HCT116 (cell line): ENCODE results near the gene VANGL1.

Source experiments
- ELF1 ChIP-seq: IDR thresholded peaks from 2 replicates; pipeline ENCODE4 v1.6.1; 2012; ENCODE audit warnings: low read depth, borderline replicate concordance
- POLR2A ChIP-seq: IDR thresholded peaks from 2 replicates; pipeline ENCODE4 v1.7.0; 2011; ENCODE audit warnings: borderline replicate concordance; ENCODE audit not compliant: insufficient read depth, insufficient read length; ENCODE audit errors: extremely low read depth
- POLR2AphosphoS5 ChIP-seq: IDR thresholded peaks from 2 replicates; pipeline ENCODE4 v1.6.1; 2011; ENCODE audit warnings: mild to moderate bottlenecking, low read depth, low read length, moderate library complexity
- YY1 ChIP-seq: IDR thresholded peaks from 2 replicates; pipeline ENCODE4 v1.6.1; 2011; ENCODE audit warnings: low read length, low read depth, moderate library complexity, mild to moderate bottlenecking; ENCODE audit not compliant: insufficient replicate concordance; ENCODE audit errors: extremely low read depth
- TF ChIP-seq, protein P1 (sequence below), 3 experiments: fragments of 200-600 bp in 1 of 3; sonication (generic) in 1 of 3; IDR thresholded peaks in 2 of 3; conservative IDR thresholded peaks in 1 of 3; 2 replicates each; pipeline ENCODE4 v1.5.1; 2012 to 2017; ENCODE audit warnings: low read depth in 2 of 3, low read length in 2 of 3, antibody characterized with exemption in 1 of 3, borderline replicate concordance in 1 of 3, control low read depth in 1 of 3, mild to moderate bottlenecking in 1 of 3, mixed read lengths in 1 of 3, mixed run types in 1 of 3, moderate library complexity in 1 of 3; ENCODE audit not compliant: insufficient read depth in 1 of 3
- TF ChIP-seq, protein P2 (sequence below): IDR thresholded peaks from 2 replicates; pipeline ENCODE4 v1.6.1; 2011; ENCODE audit warnings: mild to moderate bottlenecking, low read length, moderate library complexity; ENCODE audit not compliant: insufficient replicate concordance; ENCODE audit errors: extremely low read depth

DNA sequence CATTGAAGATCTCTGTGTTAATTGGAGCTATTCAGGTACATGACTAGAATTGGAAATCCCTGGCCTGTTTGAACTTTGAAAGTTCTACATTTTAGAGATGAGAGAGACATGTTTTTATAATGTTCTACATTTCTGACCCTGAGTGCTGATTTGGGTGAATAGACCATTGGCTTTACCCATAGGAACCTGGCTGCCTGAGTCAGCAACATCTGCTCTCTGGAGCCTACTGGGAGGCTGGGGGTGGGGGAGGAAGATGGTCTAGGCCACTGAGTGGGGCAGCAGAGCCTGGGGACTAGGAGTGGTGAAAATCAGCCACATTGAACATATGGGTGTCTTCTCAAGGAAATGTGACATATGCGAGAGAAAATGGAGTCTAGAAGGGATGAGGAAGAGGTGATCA lies 1.4 kb upstream of the VANGL1 start:
- TF ChIP-seq, protein P1, sequence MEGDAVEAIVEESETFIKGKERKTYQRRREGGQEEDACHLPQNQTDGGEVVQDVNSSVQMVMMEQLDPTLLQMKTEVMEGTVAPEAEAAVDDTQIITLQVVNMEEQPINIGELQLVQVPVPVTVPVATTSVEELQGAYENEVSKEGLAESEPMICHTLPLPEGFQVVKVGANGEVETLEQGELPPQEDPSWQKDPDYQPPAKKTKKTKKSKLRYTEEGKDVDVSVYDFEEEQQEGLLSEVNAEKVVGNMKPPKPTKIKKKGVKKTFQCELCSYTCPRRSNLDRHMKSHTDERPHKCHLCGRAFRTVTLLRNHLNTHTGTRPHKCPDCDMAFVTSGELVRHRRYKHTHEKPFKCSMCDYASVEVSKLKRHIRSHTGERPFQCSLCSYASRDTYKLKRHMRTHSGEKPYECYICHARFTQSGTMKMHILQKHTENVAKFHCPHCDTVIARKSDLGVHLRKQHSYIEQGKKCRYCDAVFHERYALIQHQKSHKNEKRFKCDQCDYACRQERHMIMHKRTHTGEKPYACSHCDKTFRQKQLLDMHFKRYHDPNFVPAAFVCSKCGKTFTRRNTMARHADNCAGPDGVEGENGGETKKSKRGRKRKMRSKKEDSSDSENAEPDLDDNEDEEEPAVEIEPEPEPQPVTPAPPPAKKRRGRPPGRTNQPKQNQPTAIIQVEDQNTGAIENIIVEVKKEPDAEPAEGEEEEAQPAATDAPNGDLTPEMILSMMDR (IDR thresholded peaks at IDR 0.05 in 2 of 3, conservative IDR thresholded peaks at IDR 0.05 in 1 of 3; ENCODE audit: borderline replicate concordance in 1 of 3, insufficient read depth in 1 of 3, low read depth in 2 of 3, low read length in 2 of 3), result no peak
- no peak for TF ChIP-seq ELF1
- TF ChIP-seq POLR2AphosphoS5, result no peak
- TF ChIP-seq YY1, result no peak
- TF ChIP-seq, protein P2, sequence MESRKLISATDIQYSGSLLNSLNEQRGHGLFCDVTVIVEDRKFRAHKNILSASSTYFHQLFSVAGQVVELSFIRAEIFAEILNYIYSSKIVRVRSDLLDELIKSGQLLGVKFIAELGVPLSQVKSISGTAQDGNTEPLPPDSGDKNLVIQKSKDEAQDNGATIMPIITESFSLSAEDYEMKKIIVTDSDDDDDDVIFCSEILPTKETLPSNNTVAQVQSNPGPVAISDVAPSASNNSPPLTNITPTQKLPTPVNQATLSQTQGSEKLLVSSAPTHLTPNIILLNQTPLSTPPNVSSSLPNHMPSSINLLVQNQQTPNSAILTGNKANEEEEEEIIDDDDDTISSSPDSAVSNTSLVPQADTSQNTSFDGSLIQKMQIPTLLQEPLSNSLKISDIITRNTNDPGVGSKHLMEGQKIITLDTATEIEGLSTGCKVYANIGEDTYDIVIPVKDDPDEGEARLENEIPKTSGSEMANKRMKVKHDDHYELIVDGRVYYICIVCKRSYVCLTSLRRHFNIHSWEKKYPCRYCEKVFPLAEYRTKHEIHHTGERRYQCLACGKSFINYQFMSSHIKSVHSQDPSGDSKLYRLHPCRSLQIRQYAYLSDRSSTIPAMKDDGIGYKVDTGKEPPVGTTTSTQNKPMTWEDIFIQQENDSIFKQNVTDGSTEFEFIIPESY, result no peak
- no peak for TF ChIP-seq POLR2A
